CD4-positive, alpha-beta memory T cell (primary cell): ENCODE measurements around the gene LRRC45. TPM values are rescaled to one million over a fixed set of nuclear protein-coding genes. Genes with fewer than 3 reads are reported as not detected.

Source experiments
- CTCF ChIA-PET: fragments of 350-600 bp; sonication (Branson Sonifier 250); formaldehyde crosslinking; loops from one replicate; lab custom pipeline; 2021; ENCODE audit warnings: inconsistent platforms; ENCODE audit not compliant: partially characterized antibody; lab: Charles Lee
- POLR2A ChIA-PET: fragments of 350-600 bp; sonication (Branson Sonifier 250); formaldehyde crosslinking; loops from one replicate; lab custom pipeline; 2021; ENCODE audit not compliant: partially characterized antibody; lab: Charles Lee
- DNase-seq, 5 donors: peaks; one replicate each; pipeline versions ENCODE4 v3.0.0 to v3.0.0-alpha.2; 2020 to 2022; ENCODE audit warnings: mixed read lengths in 1 of 5
- H3K27ac ChIP-seq: one replicate; pipeline ENCODE4 v1.7.0; 2013; ENCODE audit warnings: low read depth, low read length
- H3K27me3 ChIP-seq: 2 replicates; pipeline ENCODE4 v1.7.0; 2013; ENCODE audit warnings: mild to moderate bottlenecking, low read length, moderate library complexity; ENCODE audit not compliant: insufficient read depth
- H3K36me3 ChIP-seq: 2 replicates; pipeline ENCODE4 v1.7.0; 2013; ENCODE audit warnings: mild to moderate bottlenecking, low read length, moderate library complexity; ENCODE audit not compliant: insufficient read depth
- H3K4me1 ChIP-seq: 2 replicates; pipeline ENCODE4 v1.7.0; 2013; ENCODE audit warnings: mild to moderate bottlenecking, low read length, moderate library complexity; ENCODE audit not compliant: insufficient read depth
- H3K4me3 ChIP-seq, 2 donors: one replicate each; pipeline ENCODE4 v1.7.0; 2013; ENCODE audit warnings: low read length in 2 of 2, mild to moderate bottlenecking in 1 of 2
- H3K9me3 ChIP-seq, 2 donors: one replicate each; pipeline ENCODE4 v1.7.0; 2013; ENCODE audit warnings: low read length in 2 of 2, control low read depth in 1 of 2; ENCODE audit not compliant: control insufficient read depth in 1 of 2
- H3K27ac Mint-ChIP-seq, 7 donors: one replicate each; pipeline ENCODE4 v1.8.0; 2020 to 2021; ENCODE audit warnings: mixed read lengths in 7 of 7, mild to moderate bottlenecking in 6 of 7, inconsistent platforms in 3 of 7, moderate library complexity in 3 of 7
- H3K27me3 Mint-ChIP-seq, 2 donors: one replicate each; pipeline ENCODE4 v1.8.0; 2020 to 2021; ENCODE audit warnings: mixed read lengths in 2 of 2
- H3K36me3 Mint-ChIP-seq, 2 donors: one replicate each; pipeline ENCODE4 v1.8.0; 2020 to 2021; ENCODE audit warnings: mixed read lengths in 2 of 2, inconsistent platforms in 1 of 2, mild to moderate bottlenecking in 1 of 2
- H3K4me1 Mint-ChIP-seq, 4 donors: one replicate each; pipeline ENCODE4 v1.8.0; 2020 to 2021; ENCODE audit warnings: mixed read lengths in 4 of 4, mild to moderate bottlenecking in 1 of 4
- H3K4me3 Mint-ChIP-seq, 8 donors: one replicate each; pipeline ENCODE4 v1.8.0; 2020 to 2021; ENCODE audit warnings: mixed read lengths in 8 of 8, mild to moderate bottlenecking in 7 of 8, moderate library complexity in 6 of 8, inconsistent platforms in 3 of 8
- H3K9me3 Mint-ChIP-seq, 8 donors: one replicate each; pipeline ENCODE4 v1.8.0; 2020 to 2021; ENCODE audit warnings: mixed read lengths in 8 of 8, mild to moderate bottlenecking in 5 of 8, inconsistent platforms in 3 of 8, moderate library complexity in 1 of 8
- intact Hi-C: fragments of 100-400 bp; cut with micrococcal nuclease; formaldehyde crosslinking; loops from one replicate; pipeline ENCODE4 v1.15.1; 2023
- polyA plus RNA-seq, 2 donors: library from polyadenylated mRNA; unstranded; fragments of 300-500 nt; fragmentation: Illumina TruSeq; gene quantifications; one replicate each; pipeline ENCODE4 v1.2.3, GENCODE V29; 2021
- total RNA-seq, 2 experiments: library from RNA; stranded (reverse); gene quantifications; one replicate each; pipeline ENCODE4 v1.2.3, GENCODE V29; 2021

Gene LRRC45
- total and polyA plus RNA-seq, 4 experiments from 2014 or later, result 5.7 to 18.7 (median 13.1) TPM

DNA sequence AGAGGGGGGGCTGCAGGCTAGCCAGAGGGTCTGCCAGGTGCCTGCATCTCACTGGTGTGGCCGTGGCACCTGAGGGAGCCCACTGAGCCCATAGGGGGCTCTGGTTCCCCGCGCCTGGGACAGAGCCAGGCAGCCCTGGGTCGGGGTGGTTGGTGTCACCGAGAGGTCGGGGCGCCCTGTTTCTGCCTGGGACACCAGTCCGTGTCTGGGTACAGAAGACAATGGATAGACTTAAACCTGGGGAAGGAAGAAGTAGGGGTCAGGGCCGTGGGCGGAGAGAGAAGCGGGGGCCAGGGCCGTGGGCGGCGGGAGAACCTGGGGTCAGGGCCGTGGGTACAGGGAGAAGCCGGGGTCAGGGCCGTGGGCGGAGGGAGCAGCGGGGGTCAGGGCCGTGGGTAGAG, 25.5 kb downstream of the LRRC45 start:
- H3K27ac ChIP-seq, result no peak overlapping the region
- Mint-ChIP-seq H3K9me3 (peaks cover 0 to 2% (median 0%) of the 10 kb centered on the region in 8 donors), H3K4me3 (peak overlapping the region in 2 of 8 donors; percentile 35), H3K4me1 (peaks cover 3 to 19% (median 10%) of the 10 kb centered on the region in 4 donors), H3K27me3 (no peaks in the 10 kb centered on the region), H3K36me3 (peaks cover 3 to 11% of the 10 kb centered on the region in 2 donors), H3K27ac (no peak overlapping the region)
- ChIA-PET CTCF (no interaction called here), POLR2A (no interaction called here)
- no peaks in the 10 kb centered on the region for H3K27me3 ChIP-seq
- peaks cover under 1% of the 10 kb centered on the region for H3K36me3 ChIP-seq
- H3K4me1 ChIP-seq, result peaks cover 25% of the 10 kb centered on the region
- intact Hi-C loops, result no loop called here
- no peak for DNase-seq
- H3K9me3 ChIP-seq, result no peaks in the 10 kb centered on the region
- no peak overlapping the region for H3K4me3 ChIP-seq

DNA sequence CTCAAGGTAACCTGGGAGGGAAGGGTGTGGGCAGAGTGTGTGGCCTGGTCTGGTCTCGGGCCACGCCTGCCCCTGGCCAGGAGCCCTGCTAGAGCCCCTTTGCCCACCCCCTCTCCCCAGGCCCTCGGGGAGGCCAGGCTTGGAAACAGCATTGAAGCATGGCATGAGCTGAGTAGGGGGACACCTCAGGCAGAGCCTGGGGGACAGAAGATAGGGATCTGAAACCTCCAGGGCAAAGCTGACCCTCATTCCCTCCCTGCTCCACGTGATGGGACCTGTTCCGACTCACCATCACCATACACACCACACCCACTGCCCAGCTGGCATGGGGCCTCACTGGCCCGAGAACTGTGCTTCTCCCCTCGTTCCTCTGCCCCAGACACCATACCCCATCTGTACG, 26.0 kb downstream of the LRRC45 start:
- POLR2A ChIA-PET, result interaction anchor here (2.5 to 5.3 kb wide), 2 partner anchors 11 to 49 kb away, joined by 9 to 26 read pairs; partner anchors contain the start of genes DCXR and FASN
- intact Hi-C loops, result no loop called here

DNA sequence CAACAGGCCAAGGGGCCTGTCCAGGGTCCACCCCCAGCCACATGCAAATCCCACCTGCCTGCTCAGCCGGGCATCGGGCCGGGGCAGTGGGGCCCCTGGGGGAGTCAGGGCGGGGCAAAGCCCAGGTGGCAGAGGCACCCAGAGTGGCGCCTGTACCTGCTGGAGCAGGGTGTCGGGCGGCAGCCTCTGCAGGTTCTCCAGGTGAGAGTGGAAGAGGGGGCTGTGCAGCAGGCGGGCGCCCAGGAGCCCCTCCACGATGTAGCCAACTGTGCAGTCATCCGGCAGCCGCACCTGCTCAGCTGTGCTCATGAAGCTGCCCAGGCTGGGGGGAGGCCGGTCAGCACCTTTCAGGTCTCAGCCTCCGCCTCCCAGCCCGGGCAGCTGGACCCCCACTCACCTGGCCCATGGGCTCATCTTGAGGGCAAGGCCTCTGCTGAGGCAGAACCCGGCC, 26.4 kb downstream of the LRRC45 start:
- peaks cover 3 to 22% (median 11%) of the 10 kb centered on the region in 4 donors for H3K4me1 Mint-ChIP-seq
- peaks cover 10% of the 10 kb centered on the region for H3K36me3 ChIP-seq
- POLR2A ChIA-PET, result interaction anchor here (1.1 to 5.3 kb wide), 4 partner anchors 12 to 77 kb away, joined by 6 to 26 read pairs (median 8); partner anchors contain the start of genes DCXR and FASN
- no peak overlapping the region for H3K4me3 Mint-ChIP-seq
- no peaks in the 10 kb centered on the region for H3K27me3 Mint-ChIP-seq
- intact Hi-C loops, result no loop called here
- H3K9me3 ChIP-seq, result no peaks in the 10 kb centered on the region
- H3K36me3 Mint-ChIP-seq, result peaks cover 3 to 11% of the 10 kb centered on the region in 2 donors
- no peak overlapping the region for H3K27ac ChIP-seq
- H3K9me3 Mint-ChIP-seq, result peaks cover 0 to 2% (median 0%) of the 10 kb centered on the region in 8 donors
- no peaks in the 10 kb centered on the region for H3K27me3 ChIP-seq
- CTCF ChIA-PET, result interaction anchor here (0.7 to 1.8 kb wide), 2 partner anchors 12 to 90 kb away, joined by 3 to 11 read pairs; partner anchors contain the start of gene DCXR
- H3K4me1 ChIP-seq, result peaks cover 31% of the 10 kb centered on the region
- no peak overlapping the region for H3K4me3 ChIP-seq
- DNase-seq, result no peak
- H3K27ac Mint-ChIP-seq, result no peak overlapping the region

More for the DNA sequence above, 26.0 kb downstream of the LRRC45 start:
- H3K27me3 ChIP-seq, result no peaks in the 10 kb centered on the region
- peaks cover 3 to 22% (median 11%) of the 10 kb centered on the region in 4 donors for H3K4me1 Mint-ChIP-seq
- peaks cover 0 to 2% (median 0%) of the 10 kb centered on the region in 8 donors for H3K9me3 Mint-ChIP-seq
- peaks cover 6% of the 10 kb centered on the region for H3K36me3 ChIP-seq
- peak overlapping the region in 1 of 7 donors; percentile 64 for H3K27ac Mint-ChIP-seq
- CTCF ChIA-PET, result interaction anchor here (0.7 kb wide), 1 partner anchor 90 kb away, joined by 3 read pairs; no protein-coding TSS in a partner anchor
- no peak for DNase-seq
- H3K27ac ChIP-seq, result no peak overlapping the region
- H3K27me3 Mint-ChIP-seq, result no peaks in the 10 kb centered on the region
- peaks cover 3 to 11% of the 10 kb centered on the region in 2 donors for H3K36me3 Mint-ChIP-seq
- peak overlapping the region in 3 of 8 donors; percentile 42 to 52 (median 48) for H3K4me3 Mint-ChIP-seq
- H3K9me3 ChIP-seq, result no peaks in the 10 kb centered on the region
- no peak overlapping the region for H3K4me3 ChIP-seq
- peaks cover 31% of the 10 kb centered on the region for H3K4me1 ChIP-seq

DNA sequence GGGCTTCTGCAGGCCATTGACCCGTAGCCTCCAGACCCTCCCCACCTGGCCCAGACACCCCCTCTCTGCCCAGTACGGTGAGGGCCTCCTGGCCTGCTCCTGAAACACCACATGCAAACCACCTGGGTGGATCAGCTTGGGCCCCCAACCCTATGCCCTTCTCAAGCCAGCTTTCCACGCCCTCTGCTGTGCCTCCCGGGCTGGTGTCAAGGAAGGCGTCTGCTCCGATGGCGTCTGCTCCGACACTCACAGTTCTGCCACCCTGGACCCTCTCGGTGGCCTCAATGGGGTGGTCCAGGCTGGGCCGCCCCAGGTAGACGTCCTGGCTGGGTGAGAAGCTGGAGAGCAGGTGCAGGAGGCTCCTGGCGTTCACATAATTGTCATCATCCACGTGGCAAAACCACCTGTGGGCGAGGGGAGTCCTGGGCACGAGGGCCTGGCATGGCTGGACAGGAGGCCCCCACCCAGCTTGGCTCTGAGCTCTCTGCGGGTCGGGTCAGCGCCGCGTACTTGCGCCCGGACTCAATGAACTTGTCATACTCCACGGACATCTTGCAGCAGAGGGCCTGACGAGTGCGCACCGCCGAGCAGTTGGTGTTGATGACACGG, 27.2 kb downstream of the LRRC45 start:
- peaks cover 0 to 2% (median 0%) of the 10 kb centered on the region in 8 donors for H3K9me3 Mint-ChIP-seq
- H3K27ac Mint-ChIP-seq, result peak overlapping the region in 2 of 7 donors; percentile 8 to 35
- H3K4me1 ChIP-seq, result peaks cover 31% of the 10 kb centered on the region
- no peaks in the 10 kb centered on the region for H3K27me3 ChIP-seq
- no peaks in the 10 kb centered on the region for H3K9me3 ChIP-seq
- H3K4me3 Mint-ChIP-seq, result peak overlapping the region; percentile 76 to 91 (median 84)
- peaks cover 3 to 15% of the 10 kb centered on the region in 2 donors for H3K36me3 Mint-ChIP-seq
- H3K27ac ChIP-seq, result peak overlapping the region; percentile 19
- peak overlapping the region in 1 of 2 donors; percentile 43 for H3K4me3 ChIP-seq
- ChIA-PET CTCF (interaction anchor here (1.8 kb wide), 1 partner anchor 13 kb away, joined by 11 read pairs; the partner anchor contains the start of gene DCXR), POLR2A (interaction anchor here (1.1 to 5.3 kb wide), 6 partner anchors 13 to 77 kb away, joined by 5 to 27 read pairs (median 8); partner anchors contain the start of genes CENPX, DCXR, DUS1L and FASN)
- H3K27me3 Mint-ChIP-seq, result no peaks in the 10 kb centered on the region
- H3K4me1 Mint-ChIP-seq, result peaks cover 3 to 22% (median 11%) of the 10 kb centered on the region in 4 donors
- H3K36me3 ChIP-seq, result peaks cover 18% of the 10 kb centered on the region
- intact Hi-C loops, result loop anchor here (5.0 kb wide), 1 partner anchor 47 kb away; the partner anchor contains the start of gene FASN
- no peak for DNase-seq

DNA sequence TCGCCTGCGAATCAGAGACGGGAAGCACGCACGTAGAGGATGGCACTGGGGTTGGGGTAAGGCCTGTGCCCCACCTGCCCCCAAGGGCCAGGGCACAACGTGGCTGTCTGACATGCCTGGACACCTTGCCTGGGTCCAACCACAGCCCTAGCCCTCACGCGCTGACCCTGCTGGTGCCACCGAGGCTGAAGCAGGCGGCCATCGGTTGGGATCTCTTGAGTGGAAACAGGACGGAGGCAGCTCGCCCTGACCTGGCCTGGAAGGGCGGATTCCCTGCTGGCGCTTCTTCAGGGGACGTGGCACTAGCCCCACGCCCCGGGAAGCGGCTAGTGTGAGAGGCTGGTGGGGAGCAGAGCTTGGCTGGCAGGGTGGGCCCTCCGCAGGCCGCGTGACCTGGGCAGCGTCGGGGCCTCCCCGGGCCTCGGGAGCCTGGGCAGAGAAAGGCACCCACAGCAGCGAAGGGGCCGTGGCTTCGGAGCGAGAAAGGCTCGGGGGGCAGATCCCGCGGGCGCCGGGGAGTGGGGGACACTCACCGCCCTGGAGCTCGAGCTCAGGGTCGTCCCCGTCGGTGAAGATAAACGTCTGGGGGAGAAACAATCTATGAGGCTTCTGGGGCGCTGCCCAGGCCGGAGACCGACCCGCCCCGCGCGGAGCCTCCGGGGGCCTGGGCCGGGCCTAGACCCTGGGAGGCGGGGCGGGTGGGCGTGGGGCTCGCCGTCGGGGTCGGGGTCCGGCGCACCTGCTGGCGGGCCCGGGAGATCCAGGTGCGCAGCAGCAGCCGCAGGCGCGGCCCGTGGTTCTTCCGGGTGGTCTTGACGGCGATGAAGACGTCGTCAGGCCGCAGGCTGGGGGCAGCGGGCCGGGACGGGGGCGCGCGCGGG, 27.9 kb downstream of the LRRC45 start:
- Mint-ChIP-seq H3K27ac (peak overlapping the region; percentile 35 to 91 (median 64)), H3K4me1 (peaks cover 3 to 22% (median 11%) of the 10 kb centered on the region in 4 donors), H3K27me3 (no peaks in the 10 kb centered on the region), H3K4me3 (peak overlapping the region; percentile 76 to 91 (median 84)), H3K36me3 (peaks cover 3 to 21% of the 10 kb centered on the region in 2 donors), H3K9me3 (peaks cover 0 to 2% (median 0%) of the 10 kb centered on the region in 8 donors)
- ChIA-PET POLR2A (interaction anchor here (1.0 to 5.3 kb wide), 9 partner anchors 13 to 241 kb away, joined by 3 to 27 read pairs (median 6); partner anchors contain the start of genes CENPX, DCXR, DUS1L and FASN), CTCF (interaction anchor here (1.8 kb wide), 1 partner anchor 13 kb away, joined by 11 read pairs; the partner anchor contains the start of gene DCXR)
- Histone ChIP-seq H3K4me1 (peaks cover 31% of the 10 kb centered on the region), H3K27ac (peak overlapping the region; percentile 19), H3K36me3 (peaks cover 23% of the 10 kb centered on the region), H3K9me3 (no peaks in the 10 kb centered on the region), H3K4me3 (peak overlapping the region in 1 of 2 donors; percentile 43), H3K27me3 (no peaks in the 10 kb centered on the region)
- intact Hi-C loops, result loop anchor here (1.0 to 5.0 kb wide), 3 partner anchors 14 to 46 kb away; partner anchors contain the start of genes DCXR, DUS1L and FASN
- DNase-seq, result no peak

DNA sequence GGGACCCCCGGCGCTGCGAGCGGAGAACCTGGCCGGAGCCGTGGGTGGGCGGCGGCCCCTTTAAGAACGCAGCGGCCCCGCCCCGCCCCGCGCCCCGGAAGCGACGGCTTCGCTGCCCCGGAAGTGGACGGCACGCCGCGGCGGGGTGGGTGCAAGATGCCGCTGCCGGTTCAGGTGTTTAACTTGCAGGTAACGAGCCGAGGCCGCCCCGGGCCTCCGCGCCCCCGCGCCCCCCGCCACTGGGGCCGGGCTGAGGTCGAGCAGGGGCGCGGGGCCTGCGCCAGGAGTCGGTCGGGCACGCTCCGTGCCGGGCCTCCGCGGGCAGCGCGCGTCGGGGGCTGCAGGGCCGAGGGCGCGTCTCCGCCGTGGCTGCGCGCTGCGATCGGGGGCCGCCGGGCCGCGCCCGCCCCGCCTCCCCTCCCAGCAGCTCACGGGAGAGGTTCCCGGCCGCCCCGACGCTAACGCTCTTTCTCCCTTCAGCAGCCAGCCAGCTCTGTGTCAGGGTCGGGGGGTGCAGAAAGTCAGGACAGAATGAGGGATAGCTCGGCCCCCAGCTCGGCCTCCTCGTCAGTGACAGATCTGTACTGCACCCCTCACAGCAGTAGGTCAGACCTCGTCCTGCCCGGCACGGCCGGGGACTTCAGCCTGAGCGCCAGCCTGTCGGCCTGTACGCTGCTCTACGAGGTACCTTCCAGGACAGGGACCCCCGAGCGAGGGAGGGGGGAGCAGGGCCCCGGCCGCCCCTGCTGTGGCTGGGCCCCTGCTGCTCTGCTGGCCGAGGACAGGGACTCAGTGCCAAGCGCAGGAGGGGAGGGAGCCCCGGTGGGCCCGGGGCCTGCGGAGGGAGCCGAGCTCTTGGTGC, 28.9 kb downstream of the LRRC45 start, which contains the start of the genes GPS1 and RFNG:
Gene GPS1 (plus strand): TSS at position 123 of the 862 bp plus-strand sequence. CDS start 34 bp downstream, at position 157.
Gene RFNG (minus strand): TSS at position 36 of the 862 bp plus-strand sequence. CDS start 45 bp downstream, outside the sequence.
- H3K9me3 ChIP-seq, result no peaks in the 10 kb centered on the region
- ChIA-PET CTCF (interaction anchor here (1.9 kb wide), 1 partner anchor 14 kb away, joined by 8 read pairs; the partner anchor contains the start of gene DCXR), POLR2A (interaction anchor here (0.8 to 5.3 kb wide), 12 partner anchors 14 to 240 kb away, joined by 3 to 27 read pairs (median 5); partner anchors contain the start of genes CENPX, DCXR, DUS1L and FASN)
- H3K27me3 ChIP-seq, result no peaks in the 10 kb centered on the region
- H3K36me3 ChIP-seq, result peaks cover 29% of the 10 kb centered on the region
- Mint-ChIP-seq H3K4me3 (peak within 1 kb of the TSS; percentile 79 to 91 (median 84)), H3K9me3 (peaks cover 0 to 2% (median 0%) of the 10 kb centered on the region in 8 donors), H3K27me3 (no peaks in the 10 kb centered on the region), H3K27ac (peak within 1 kb of the TSS; percentile 38 to 91 (median 87)), H3K4me1 (peaks cover 3 to 22% (median 11%) of the 10 kb centered on the region in 4 donors), H3K36me3 (peaks cover 3 to 25% of the 10 kb centered on the region in 2 donors)
- H3K4me1 ChIP-seq, result peaks cover 31% of the 10 kb centered on the region
- H3K27ac ChIP-seq, result peak within 1 kb of the TSS; percentile 55
- peak; percentile 77 to 79 (median 78) for DNase-seq
- peak within 1 kb of the TSS; percentile 29 to 69 for H3K4me3 ChIP-seq
- intact Hi-C loops, result loop anchor here (1.0 to 5.0 kb wide), 3 partner anchors 13 to 45 kb away; partner anchors contain the start of genes DCXR, DUS1L and FASN
